GM08714 (cell line): ENCODE data around the gene SLC35B4.

ENCODE experiments used
- H3K4me3 ChIP-seq: fragments of 200-500 bp; sonication (Bioruptor generic); 2 replicates; pipeline ENCODE4 v1.5.1; 2014; ENCODE audit warnings: mild to moderate bottlenecking, low read length, inconsistent platforms
- ZNF274 ChIP-seq: IDR thresholded peaks from 2 replicates; pipeline ENCODE4 v1.6.1; 2012; ENCODE audit warnings: mild to moderate bottlenecking, low read depth, low read length

The SLC35B4 gene

GRCh38 chr7:134246347-134246746 lies 70.4 kb downstream of the SLC35B4 start:
- no peak for TF ChIP-seq ZNF274
- no peak overlapping the region for H3K4me3 ChIP-seq

- TF ChIP-seq ZNF274: no peak
- H3K4me3 ChIP-seq: no peak overlapping the region
These were observed 71.5 kb downstream of the SLC35B4 start for GRCh38 chr7:134245253-134245652.
